PC-9 (cell line): Measurements from ENCODE around the gene BCL11A.

Experiments used
- EZH2 ChIP-seq: fragments of 200-600 bp; sonication (generic); IDR thresholded peaks from 2 replicates; pipeline ENCODE4 v1.8.0; 2017; ENCODE audit warnings: antibody characterized with exemption, low read depth
- TF ChIP-seq, protein P1 (sequence below): fragments of 200-600 bp; sonication (generic); conservative IDR thresholded peaks from 2 replicates; pipeline ENCODE4 v1.6.1; 2017; ENCODE audit warnings: mixed run types, antibody characterized with exemption, mild to moderate bottlenecking, moderate library complexity

- TF ChIP-seq, protein P1, sequence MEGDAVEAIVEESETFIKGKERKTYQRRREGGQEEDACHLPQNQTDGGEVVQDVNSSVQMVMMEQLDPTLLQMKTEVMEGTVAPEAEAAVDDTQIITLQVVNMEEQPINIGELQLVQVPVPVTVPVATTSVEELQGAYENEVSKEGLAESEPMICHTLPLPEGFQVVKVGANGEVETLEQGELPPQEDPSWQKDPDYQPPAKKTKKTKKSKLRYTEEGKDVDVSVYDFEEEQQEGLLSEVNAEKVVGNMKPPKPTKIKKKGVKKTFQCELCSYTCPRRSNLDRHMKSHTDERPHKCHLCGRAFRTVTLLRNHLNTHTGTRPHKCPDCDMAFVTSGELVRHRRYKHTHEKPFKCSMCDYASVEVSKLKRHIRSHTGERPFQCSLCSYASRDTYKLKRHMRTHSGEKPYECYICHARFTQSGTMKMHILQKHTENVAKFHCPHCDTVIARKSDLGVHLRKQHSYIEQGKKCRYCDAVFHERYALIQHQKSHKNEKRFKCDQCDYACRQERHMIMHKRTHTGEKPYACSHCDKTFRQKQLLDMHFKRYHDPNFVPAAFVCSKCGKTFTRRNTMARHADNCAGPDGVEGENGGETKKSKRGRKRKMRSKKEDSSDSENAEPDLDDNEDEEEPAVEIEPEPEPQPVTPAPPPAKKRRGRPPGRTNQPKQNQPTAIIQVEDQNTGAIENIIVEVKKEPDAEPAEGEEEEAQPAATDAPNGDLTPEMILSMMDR, result no peak
- TF ChIP-seq EZH2, result no peak
Measured at GRCh38 chr2:60567096-60567495, 13.6 kb upstream of the BCL11A start.
